Measurements from ENCODE around the gene PRPF31. TPM values are rescaled to one million over a fixed set of nuclear protein-coding genes. Genes with fewer than 3 reads are reported as not detected.
"Not testable (repeated sequence)": the region's sequence is repeated elsewhere in the genome, so short reads cannot be mapped to it uniquely, and the experiment has no call there.

The PRPF31 gene
- total RNA-seq, 1 donor from 2014 or later, result 48.0 TPM

- DNase-seq (ENCODE audit: low read depth), result no peak
Observed at GRCh38 chr19:54160854-54161253, 45.3 kb downstream of the PRPF31 start.

DNA sequence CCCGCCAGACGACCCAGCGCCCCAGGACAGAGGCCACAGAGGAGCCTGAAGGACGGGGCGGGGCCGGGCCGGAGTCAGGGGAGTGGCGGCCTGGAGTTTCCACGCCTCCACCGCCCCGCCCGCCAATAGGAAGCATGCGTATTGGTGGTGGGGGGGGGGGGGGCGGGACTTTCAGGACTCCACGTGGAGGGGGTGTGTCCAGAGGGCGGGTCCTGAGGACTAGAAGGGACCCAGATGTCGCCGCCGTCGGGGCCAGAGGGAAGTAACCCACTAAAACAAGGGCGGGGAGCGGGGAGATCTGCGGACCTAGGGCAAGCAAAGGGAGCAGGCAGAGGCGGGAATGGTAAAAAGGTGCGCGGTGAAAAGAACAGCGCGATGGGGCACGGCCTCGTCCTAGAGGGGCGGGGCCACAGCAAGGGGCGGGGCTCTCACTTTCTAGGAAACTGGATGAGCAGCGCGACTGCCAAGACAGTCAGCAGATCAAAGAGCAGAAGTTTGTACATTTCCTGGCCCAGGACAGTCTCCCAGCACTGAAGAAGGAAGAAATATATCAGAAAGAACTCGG, 46.8 kb downstream of the PRPF31 start:
- DNase-seq (ENCODE audit: low read depth), result peak; percentile 31

GRCh38 chr19:54162884-54163283, 47.3 kb downstream of the PRPF31 start:
- DNase-seq (ENCODE audit: low read depth), result no peak

DNA sequence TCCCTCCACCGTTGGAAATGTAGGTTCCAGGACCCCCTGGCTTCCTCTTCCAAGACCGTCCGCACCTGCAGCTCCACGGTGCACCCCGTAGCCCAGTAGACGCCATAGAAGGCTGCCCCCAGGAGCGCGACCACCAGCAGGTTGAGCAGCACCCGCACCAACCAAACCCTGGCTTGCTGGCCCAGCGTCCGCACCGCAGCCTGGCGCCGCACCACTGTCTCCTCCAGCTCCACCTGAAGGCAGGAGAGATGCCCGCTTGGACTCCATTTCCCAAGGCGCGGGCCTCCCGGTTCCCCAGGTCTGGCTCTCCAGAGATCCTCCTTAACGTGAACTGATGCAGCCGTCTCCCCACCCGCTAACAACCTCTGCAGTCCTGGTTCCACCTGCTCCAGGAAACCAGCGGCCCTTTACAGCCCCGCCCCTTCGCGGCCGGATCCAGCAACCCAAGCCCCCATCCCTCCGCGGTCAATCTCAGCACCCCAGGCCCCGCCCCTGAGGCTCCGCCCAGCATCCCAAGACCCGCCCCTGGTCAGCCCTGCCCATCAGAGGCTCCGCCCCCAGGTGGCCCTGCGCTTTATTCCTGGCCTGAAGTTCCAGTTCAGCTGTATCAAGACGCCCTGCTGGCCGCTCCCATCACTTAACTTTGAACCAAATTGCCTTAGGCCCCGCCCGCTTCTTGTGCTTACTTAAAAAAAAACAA, 49.0 kb downstream of the PRPF31 start:
- DNase-seq (ENCODE audit: low read depth), result no peak

- no peak for DNase-seq (ENCODE audit: low read depth)
Observed at GRCh38 chr19:54165222-54165621, 49.7 kb downstream of the PRPF31 start.

DNA sequence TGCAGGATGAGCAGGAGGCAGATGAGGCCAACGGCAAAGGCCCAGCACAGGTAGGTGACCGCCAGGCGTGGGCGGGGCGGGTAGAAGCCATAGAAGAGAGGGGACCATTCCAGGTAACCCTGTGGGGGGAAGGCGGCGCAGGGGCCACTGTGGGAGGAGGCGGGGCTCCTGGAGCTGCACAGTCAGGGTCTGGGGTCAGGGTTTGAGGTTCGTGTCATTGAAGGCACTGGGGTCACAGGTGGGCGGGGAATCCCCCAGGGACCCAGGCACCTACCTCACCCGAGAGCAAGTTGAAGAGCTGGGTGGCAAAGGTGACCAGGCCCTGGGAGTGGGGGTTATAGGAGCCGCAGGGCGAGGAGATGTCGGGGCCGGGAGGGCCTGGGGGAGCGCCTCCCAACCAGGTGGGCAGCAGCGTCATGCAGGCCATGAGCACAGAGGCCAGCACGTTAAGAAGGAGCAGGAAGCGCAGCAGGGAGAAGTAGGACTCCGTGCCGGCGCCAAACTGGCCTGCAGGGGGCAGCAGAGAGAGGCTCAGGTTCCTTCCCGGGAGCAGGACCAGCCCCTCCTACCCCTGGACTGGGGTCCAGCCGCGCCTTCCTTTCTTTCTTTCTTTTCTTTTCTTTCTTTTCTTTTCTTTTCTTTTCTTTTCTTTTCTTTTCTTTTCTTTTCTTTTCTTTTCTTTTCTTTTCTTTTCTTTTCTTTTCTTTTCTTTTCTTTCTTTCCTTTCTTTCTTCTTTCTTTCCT, 52.8 kb downstream of the PRPF31 start:
- peak; percentile 84 for DNase-seq (ENCODE audit: low read depth)

GRCh38 chr19:54169149-54169740, 53.7 kb downstream of the PRPF31 start:
- no peak for DNase-seq (ENCODE audit: low read depth)

GRCh38 chr19:54171736-54172431, 56.3 kb downstream of the PRPF31 start:
- not testable (repeated sequence) for DNase-seq (ENCODE audit: low read depth)

- DNase-seq (ENCODE audit: low read depth), result no peak
Observed at GRCh38 chr19:54172471-54173358, 57.2 kb downstream of the PRPF31 start, which contains the start of gene TMC4. Gene TMC4, minus strand, starts transcription at chr19:54173160. Its CDS starts 43 bp downstream, at chr19:54173117.

- no peak for DNase-seq (ENCODE audit: low read depth)
Observed at GRCh38 chr19:54173359-54173699, 57.8 kb downstream of the PRPF31 start.

DNA sequence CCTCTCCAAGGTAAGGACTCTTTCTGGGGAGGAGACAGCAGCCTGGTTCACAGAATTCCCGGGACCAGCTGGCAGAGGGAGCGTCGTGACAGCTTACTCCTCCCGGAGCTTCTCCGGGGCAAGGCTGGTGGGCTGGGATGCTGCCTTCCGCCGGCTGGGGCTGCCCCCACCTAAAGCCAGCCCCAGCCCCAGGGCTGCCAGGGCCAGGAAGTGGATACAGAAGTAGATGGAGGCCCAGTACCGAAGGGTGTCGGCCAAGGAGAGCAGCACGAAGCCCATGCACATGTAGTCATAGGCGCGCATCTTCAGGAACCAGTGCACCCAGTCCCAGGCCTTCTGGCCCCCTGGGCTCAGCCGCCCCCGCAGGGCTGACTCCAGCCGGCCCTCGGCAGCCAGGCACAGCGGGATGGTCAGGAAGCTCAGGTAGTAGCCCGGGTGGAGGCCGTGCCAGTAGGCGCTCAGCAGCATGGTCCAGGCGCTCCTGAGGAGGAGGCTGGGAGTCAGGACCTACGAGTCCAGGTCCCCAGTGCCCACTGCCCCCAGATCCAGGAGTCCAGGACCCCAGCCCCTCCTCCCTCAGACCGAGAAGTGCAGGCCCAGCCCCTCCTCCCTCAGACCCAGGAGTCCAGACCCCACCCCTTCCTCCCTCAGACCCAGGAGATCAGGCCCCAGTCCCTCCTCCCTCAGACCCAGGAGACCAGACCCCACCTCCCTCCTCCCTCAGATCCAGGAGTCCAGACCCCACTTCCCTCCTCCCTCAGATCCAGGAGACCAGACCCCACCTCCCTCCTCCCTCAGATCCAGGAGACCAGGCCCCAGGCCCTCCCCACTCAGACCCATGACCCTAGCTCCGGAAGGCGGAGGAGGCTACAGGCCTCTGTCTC, 58.6 kb downstream of the PRPF31 start:
- DNase-seq (ENCODE audit: low read depth), result no peak

DNA sequence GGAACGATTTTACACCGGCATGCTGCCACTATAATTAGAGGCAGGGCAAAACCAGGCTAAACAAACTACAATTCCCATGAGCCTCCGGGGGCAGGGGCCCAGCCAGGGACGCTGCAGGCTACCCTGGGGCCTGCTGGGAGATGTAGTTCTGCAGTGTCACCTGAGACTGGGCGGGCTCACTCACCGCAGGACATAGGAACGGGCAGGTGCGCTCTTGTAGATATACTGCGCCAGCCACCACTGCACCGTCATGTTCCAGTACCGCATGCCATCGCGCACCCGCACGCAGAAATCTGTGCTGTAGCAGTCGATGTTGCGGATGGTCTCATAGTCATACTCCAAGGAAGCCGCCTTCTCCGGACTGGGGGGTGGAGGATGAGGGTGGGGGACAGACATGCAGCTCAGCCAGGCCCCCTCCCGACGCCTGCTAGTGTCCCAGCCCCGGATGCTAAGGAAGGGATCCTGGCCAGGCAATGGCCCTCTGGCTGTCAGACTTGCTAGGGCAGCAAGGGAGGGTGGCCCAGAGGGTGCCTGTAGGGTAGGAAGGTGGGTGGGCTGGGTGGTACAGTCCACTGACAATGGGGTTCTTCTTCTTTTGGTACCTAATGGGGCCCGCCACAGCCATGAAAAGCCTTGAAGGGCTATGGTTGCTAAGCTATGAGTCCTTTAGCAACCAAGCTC, 63.2 kb downstream of the PRPF31 start:
- no peak for DNase-seq (ENCODE audit: low read depth)

GRCh38 chr19:54179262-54179852, 63.8 kb downstream of the PRPF31 start:
- no peak for DNase-seq (ENCODE audit: low read depth)

GRCh38 chr19:54179921-54180461, 64.4 kb downstream of the PRPF31 start:
- peak; percentile 28 for DNase-seq (ENCODE audit: low read depth)

DNA sequence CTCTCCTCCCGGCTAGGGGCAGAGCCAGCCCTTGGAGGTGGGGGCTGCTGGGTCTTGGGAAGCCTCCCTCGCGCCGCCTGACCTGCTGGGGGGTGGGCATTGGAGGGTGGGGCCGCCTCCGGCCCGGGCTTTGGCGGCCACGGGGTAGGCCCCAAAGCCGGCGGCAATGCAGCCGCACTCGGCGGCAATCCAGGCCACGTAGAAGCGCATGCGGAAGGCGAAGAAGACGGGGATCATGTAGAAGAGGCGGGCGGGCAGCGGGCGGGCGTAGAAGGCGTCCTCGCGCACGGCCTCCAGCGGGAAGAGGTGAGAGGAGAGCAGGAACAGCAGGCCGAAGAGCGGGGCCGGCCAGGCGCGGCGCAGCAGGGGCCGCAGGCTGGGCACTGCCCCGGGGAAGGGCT, 65.1 kb downstream of the PRPF31 start:
- no peak for DNase-seq (ENCODE audit: low read depth)

All from myocyte (in vitro differentiated cells).